HTR-8/SVneo (cell line): ENCODE measurements around the gene APLP1.
A peak's percentile ranks its signal among the peaks of the same experiment; 100 is the strongest.
"Not testable (repeated sequence)": the region's sequence is repeated elsewhere in the genome, so short reads cannot be mapped to it uniquely, and the experiment has no call there.

ENCODE experiments used
- DNase-seq: peaks from one replicate; pipeline ENCODE4 v3.0.0; 2011; ENCODE audit warnings: low spot score, mixed read lengths; ENCODE audit not compliant: insufficient read length
- FAIRE-seq: peaks from 2 replicates; lab custom pipeline; 2011; peaks lifted over from hg19 to GRCh38; lab: Jason Lieb, UNC

Gene APLP1

DNA sequence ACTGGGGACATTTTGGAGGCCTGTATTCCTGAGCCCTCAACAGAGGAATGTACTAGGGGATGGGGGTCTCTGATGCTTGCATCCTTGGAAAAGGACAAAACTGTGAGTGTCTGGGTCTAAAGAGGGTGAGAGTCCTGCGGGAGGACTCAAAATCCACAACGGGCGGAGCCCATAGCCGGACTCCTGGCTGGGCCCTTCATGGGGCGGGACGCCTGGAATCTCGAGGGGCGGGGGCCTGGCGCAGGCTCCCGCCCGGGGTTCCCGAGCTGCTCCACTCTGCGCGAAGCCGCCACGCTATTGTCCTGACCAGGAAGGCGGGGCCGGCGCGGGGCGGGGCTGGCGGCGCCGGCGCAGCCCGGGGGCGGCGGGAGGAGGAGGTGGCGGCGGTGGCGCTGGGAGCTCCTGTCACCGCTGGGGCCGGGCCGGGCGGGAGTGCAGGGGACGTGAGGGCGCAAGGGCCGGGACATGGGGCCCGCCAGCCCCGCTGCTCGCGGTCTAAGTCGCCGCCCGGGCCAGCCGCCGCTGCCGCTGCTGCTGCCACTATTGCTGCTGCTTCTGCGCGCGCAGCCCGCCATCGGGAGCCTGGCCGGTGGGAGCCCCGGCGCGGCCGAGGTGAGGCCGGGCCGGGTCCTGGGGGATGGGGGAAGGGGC lies at the start of gene APLP1:
Gene APLP1 (plus strand): TSS at position 403 of the 651 bp plus-strand sequence. CDS start 63 bp downstream, at position 466.
- peak; percentile 67 for FAIRE-seq
- peak; percentile 67 for DNase-seq

DNA sequence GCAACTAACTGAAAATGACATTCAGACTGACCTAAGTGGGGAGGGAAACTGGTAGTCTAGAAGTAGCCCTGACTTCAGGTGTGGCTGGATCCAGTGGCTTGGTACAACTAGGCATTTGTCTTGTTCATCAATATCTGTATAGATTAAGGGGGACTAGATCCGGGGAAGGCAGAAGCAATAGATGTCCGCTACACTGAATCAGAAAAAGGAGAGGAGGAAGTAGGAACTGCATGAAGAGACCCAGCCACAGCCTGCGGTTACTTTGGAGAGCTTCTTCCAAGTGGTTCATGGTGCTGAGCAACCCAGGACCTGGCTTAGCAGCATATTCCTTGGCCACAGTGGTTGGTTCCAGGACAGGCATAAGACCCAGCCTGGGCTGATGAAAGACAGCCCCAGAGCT lies 45.8 kb upstream of the APLP1 start:
- no peak for DNase-seq
- no peak for FAIRE-seq

DNA sequence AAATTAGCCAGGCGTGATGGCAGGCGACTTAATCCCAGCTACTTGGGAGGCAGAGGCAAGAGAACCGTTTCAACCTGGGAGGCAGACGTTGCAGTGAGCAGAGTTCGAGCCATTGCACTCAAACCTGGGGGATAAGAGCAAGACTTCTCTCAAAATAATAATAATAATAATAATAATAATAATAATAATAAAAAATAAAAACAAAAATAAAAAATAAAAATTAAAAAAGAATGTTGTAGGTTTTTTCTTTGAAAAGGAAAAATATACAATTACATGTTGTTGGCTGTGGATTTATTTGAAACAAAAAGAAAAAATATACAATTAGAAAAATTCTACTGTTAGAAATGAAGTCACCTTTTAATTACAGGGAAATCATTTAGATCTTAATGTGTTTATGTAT lies 44.2 kb upstream of the APLP1 start:
- FAIRE-seq (no peak), DNase-seq (no peak)

DNA sequence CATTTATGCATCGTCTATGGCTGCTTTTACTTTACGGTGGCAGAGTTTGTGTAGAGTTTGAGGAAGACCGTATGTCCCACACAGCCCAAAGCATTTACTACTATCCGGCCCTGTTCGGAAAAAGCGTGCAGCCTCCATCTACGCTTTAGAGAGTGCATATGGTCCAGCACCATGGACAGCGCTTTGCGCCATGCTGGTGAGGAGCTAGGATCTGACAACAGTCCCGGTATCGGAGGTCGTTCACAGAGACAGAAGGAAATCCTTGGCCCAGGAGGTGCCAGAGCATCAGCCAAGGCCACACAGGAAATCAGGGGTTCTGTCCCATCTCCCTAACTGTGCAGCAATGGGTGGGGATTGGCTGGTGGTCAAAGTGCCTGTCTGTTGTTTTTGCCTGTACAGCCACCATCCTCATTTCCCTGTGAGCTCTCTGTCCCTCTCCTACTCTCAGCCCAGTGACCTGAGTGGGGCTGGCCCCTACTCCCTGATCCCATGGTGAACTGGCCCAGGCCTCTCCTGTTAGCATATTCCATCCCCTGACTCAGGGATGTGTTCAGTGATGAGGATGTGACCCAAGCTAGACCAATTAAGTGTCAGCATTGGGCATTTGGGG lies 39.6 kb upstream of the APLP1 start:
- peak; percentile 71 for DNase-seq
- peak; percentile 48 for FAIRE-seq

DNA sequence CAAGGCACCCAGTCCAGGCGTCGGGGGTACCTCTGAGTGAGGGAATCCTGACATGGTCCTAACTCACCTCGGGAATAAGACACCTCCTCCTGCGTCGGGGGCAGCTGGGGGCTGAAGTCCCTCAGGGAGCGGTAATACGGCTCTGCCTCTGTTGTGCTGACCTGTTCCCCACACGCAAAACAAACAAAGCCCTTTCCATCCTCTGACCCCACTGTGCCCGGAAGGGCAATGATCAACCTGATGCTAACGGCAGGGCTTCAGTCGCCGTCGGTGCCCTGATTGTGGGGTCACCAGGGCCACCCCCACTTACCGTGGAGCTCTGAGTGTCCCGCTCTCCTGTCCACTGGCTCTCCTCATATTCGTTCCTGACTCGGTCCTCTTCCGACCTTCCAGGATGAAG lies 37.4 kb upstream of the APLP1 start:
- FAIRE-seq (no peak), DNase-seq (no peak)

DNA sequence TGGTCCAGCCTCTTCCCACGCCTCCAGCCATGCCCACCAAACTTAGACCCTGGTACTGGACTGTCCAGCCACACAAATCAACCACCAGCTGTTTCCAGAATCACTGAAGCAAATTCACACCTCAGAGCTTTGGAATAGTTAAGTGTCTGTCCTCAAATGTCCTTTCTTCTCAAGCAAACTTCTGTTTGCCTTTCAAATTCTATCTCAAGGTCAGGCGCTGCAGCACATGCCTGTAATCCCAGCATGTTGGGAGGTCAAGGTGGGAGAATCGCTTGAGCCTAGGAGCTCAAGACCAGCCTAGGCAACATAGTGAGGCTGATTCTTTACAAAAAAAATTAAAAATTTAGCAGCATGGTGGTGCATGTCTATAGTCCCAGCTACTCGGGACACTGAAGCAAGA lies 36.3 kb upstream of the APLP1 start:
- FAIRE-seq (no peak), DNase-seq (no peak)

DNA sequence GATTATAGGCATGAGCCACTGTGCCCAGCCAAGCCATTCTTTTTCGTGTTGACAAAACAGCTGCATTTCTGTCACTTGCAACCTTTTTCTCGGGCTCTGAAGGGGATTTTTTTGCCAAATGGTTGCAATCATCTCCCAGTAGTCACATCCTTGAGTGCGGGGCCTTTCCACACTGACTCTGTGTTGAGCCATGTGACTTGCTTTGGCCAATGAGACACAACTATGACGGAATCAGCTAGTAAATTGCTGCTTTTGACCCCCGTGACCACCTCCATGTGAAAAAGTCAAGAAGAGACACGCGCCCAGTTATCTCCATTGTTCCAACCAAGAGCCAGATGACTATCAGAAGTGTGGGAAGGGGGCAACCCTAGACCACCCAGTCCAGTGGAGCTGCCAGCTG lies 34.4 kb upstream of the APLP1 start:
- DNase-seq (no peak), FAIRE-seq (no peak)

DNA sequence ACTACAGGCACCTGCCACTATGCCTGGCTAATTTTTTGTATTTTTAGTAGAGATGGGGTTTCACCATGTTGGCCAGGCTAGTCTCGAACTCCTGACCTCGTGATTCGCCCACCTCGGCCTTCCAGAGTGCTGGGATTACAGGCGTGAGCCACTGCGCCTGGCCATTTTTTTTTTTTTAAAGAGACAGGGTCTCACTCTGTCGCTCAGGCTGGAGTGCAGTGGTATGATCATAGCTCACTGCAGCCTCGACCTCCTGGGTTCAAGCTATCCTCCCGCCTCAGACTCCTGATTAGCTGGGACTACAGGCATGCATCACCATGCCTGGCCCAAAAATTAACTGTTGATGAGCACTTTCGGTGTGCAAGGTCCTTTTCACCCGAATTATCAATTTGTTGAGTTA lies 32.3 kb upstream of the APLP1 start:
- DNase-seq, FAIRE-seq: not testable (repeated sequence)

DNA sequence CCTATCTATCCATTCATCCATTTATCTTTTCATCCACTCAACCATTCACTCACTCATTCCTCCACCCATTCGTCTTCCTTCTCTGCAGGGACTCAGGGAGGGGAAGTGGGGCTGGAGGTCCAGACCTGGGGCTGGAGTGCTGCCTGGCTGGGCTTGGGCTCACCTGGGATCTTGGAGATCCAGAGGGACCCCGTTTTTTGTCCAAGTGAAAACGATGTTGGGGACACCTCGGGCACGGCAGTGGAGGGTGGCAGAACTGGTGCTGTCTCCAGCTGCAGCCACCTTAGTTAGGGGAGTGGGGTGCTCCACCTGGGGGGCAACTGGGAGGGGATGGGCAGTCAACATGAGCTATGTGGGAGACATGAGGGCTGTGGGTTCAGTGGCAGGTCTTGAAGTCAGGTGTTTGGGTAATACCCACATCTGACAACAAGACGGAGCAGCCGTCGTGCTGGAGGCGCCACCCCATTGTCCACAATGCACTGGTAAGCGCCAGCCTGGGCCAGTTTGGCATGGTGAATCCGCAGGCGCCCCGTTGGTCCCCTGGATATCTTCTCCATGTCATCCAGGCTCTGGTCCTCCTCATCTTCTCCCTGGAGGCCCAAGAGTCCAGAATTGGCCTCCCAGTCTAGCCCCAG lies 26.3 kb upstream of the APLP1 start:
- FAIRE-seq (no peak), DNase-seq (no peak)

DNA sequence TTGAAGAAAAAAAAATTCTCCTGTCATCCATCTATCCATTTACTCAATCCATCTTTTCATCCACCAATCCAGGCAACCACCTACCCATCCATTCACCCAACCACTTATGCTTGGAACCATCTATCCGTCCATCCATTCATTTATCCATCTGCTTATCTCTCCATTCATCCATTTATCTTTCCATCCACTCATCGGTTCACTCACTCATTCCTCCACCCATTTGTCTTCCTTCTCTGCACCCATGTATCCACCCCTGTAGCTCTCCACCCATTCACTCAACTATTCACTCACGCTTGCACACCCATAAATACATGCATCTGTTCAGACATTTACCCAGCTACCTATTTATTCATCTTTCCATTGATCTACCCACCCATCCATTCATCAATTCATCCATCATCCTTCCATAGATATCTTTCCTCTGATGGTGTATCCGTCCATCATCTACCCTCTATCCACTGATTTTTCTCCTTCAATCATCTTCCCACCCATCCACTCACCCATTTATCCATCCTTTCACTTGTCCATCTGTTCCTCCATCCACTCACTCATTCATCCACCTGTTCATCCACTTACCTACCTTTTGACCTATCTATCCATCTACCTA lies 25.6 kb upstream of the APLP1 start:
- FAIRE-seq (no peak), DNase-seq (no peak)

DNA sequence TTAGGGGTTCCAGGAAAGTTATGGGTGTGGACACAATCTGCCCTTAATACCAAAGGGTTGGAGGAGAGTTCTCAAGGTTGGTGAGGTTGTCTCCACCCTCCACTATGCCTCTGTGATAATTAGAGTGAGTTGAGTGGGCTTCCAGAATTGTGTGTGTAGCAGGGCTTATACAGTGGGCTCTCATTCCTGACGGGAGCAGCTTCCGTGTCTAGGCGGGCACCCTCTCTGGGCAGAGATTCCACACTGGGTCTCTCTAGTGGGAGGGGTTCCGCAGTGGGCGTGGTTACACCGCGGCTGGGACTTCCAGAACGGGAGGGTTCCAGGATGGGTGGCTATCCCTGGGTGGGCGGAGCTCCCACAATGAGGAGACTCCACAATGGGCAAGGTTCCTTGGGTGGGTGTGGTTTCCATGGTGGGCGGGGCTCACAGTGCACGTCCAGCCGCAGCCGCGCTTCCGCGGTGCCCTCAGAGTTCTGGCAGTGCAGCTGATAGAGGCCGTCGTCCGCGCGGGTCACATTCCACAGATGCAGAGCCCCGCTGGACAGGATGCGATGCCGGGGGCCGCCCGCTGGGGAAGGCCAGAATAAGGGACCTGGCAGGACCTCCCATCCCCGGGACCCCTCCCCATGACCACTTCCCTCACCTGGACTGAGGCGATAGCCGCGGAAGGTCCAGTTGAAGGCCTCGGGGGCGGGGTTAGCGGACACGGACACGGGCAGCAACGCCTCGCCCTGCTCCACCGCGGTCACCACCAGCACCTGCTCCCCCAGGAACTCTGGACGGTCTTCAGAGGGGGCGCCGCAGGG lies 24.5 kb upstream of the APLP1 start:
- DNase-seq (no peak), FAIRE-seq (no peak)

DNA sequence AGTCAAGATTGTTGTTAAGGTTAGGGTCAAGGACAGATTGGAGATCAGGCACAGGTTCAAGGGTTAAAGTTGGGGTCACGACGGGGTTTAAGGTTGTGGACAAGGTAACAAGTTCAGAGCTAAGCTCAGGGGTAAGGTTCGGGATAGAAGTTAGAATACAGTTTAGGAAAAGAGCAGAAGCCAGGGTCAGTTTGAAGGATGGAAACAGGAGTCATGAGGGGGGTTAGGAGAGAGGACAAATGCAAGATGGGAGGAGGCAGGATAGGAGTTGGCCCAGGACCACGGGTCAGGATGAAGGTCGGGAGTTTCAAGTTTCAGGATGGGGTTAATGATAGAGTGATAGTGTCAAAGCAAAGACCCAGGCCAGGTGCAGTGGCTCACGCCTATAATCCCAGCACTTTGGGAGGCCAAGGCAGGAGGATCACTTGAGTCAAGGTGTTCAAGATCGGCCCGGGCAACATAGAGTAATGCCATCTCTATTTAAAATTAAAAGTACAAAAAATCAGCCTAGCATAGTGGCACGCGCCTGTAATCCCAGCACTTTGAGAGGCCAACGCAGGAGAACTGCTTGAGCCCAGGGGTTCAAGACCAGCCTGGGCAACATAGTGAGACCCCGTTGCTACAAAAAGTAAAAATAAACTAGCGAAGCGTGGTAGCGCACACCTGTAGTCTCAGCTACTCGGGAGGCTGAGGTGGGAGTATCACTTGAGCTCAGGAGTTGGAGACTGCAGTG lies 23.7 kb upstream of the APLP1 start:
- FAIRE-seq (no peak), DNase-seq (no peak)

DNA sequence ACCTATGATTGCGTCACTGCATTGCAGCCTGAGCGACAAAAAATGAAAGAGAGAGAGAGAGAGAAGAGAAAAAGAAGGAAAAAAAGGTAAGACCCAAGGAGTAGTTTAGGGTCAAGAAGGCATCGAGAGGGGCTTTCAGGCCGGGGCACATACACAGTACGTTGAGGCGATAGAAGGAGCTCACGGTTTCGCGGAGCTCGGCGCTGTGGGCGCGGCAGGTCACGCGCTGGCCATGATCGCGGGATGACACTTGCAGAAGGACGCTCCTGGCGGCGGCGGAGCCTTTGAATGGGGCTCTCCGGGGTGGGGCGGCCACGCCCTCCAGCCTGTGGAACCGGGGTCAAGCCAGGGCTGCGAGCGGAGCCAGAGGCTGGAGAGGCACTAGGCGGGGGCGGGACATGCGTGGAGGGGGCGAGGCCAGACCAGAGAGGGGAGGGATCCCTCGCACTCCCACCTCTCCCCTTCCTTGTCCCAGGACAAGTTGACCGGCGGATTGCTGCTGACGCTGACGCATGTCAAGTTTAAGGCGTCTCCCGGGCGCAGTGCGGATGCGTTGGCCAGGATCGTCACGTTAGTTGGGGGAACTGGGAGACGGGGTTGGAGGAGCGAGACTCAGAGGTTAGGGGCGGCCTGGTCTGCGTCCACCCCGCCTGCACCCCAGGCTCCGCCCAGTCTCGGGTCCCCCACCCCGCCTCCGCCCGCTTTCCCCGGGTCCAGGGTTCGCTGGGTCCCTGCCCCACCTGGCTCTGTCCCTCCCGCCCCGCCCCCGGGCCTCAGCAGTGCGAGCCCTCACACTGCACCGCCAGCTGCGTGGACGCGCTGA lies 22.9 kb upstream of the APLP1 start:
- peak; percentile 72 for FAIRE-seq
- peak; percentile 39 for DNase-seq

DNA sequence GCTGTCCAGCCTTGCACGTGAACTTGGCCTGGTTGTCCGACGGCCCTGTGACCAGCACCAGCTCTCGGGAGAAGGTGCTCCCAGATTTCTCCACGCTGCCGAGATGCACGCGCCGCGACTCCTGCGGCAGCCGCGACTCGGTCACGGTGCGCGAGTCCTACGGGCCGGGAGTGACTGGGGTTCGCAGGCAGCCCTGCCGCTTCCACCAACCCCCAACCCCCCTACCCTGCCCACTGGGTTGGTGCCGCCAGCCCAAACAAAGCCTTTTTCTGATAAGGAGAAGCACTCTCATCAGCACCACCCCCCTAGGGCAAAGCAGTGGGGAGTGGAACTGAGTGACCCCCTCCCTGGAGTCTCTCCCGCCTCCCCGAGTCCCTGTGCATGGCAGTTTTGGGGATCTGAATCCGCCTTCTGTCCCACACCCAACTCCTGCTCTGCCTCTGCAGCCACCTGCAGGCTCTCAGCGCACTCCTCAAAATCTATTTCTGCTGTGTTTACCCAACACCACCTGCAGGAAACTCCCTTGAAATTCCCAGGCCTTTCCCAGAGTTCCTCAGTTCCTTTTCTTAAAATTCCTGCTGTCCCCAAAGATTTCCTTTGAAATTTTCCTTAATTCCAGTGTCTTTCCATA lies 22.2 kb upstream of the APLP1 start:
- FAIRE-seq (no peak), DNase-seq (no peak)

DNA sequence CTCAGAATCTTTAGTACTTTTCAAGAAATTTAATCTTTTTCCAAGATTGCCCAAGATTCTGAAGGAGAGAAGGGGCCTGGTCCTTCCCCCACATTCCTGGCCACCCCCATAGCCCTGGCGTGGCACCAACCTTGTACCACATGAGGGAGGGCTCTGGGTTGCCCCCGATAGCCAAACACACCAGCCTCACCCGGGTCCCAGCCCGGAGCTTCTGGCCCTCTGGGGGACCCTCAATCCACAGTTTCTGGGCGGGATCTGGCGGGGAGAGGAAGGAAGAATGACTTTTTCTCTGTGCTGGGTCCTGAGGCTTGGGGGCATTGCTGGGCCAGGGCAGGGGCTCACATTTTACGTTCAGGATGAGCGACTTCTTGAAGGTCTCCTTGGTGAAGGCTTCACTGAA lies 20.5 kb upstream of the APLP1 start:
- FAIRE-seq = no peak
- no peak for DNase-seq

DNA sequence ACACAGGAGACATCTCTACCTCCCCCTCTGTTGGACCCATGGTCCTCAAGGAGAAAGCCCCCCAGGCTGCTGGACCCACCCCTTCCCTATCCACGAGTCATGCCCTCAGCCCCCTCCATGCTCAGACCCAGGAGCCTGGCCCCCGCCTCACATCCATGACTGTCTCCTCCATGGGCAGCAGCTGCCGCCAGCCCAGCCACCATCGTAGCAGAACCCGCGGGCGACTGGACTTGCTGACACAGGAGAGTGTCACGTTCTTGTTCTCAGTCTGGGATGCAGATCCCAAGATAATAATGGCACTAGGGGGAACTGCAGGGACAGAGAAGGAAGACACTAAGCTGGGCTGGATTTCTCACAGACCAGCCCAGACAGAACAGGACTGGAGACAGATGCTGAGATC lies 19.9 kb upstream of the APLP1 start:
- FAIRE-seq = no peak
- no peak for DNase-seq

DNA sequence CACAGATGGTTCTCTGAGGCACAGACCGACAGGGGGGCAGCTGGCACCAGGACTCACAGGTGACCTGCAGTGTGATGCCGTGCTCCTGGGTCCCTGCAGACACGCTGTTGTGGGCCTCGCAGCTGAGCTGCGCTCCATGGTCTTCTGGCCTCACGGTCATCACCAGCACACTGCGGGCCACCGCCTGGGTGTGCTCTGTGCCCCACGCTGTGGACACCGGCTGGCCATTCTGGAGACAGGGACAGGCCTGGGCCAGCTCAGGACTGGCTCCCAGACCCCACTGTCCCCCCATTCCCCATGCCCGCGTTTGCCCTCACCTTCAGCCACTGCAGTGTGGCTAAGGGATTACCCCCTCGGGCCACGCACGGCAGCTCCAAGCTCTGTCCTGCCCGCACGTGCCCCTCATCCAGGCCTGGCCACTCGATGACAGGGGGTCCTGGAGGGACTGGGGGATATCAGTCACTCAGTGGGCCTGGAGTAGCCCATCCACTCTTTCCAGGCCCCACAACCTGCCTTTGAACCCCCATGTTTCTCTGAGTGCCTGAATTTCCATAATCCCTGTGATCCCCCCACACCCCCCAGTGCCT lies 19.4 kb upstream of the APLP1 start:
- FAIRE-seq (no peak), DNase-seq (no peak)
